AG10803 (cell line): ENCODE data around the gene TMEM178A.
A peak's percentile ranks its signal among the peaks of the same experiment; 100 is the strongest.

Experiments
- DNase-seq: peaks from one replicate; pipeline ENCODE4 v3.0.0; 2010; ENCODE audit warnings: low read depth
- H3K4me3 ChIP-seq: 2 replicates; pipeline ENCODE4 v1.5.1; 2011; ENCODE audit warnings: mild to moderate bottlenecking, low read length, control low read depth
- CTCF ChIP-seq: conservative IDR thresholded peaks from 2 replicates; pipeline ENCODE4 v1.5.1; 2011; ENCODE audit warnings: mild to moderate bottlenecking, low read length, control low read depth, inconsistent platforms

Gene TMEM178A

GRCh38 chr2:39666491-39667101 lies 879 bp downstream of the TMEM178A start:
- DNase-seq = no peak
- H3K4me3 ChIP-seq = peak overlapping the region; percentile 31
- no peak for TF ChIP-seq CTCF

- no peak for TF ChIP-seq CTCF
- no peak overlapping the region for H3K4me3 ChIP-seq
- DNase-seq = no peak
These were observed 1.6 kb downstream of the TMEM178A start for GRCh38 chr2:39667104-39667885.

GRCh38 chr2:39667886-39668276 lies 2.2 kb downstream of the TMEM178A start:
- no peak for TF ChIP-seq CTCF
- H3K4me3 ChIP-seq = no peak overlapping the region
- DNase-seq = no peak

GRCh38 chr2:39668576-39669080 lies 2.9 kb downstream of the TMEM178A start:
- DNase-seq = no peak
- H3K4me3 ChIP-seq = no peak overlapping the region
- TF ChIP-seq CTCF = no peak

- no peak overlapping the region for H3K4me3 ChIP-seq
- no peak for DNase-seq
- no peak for TF ChIP-seq CTCF
These were observed 5.9 kb downstream of the TMEM178A start for GRCh38 chr2:39671604-39672003.

- no peak for DNase-seq
- no peak overlapping the region for H3K4me3 ChIP-seq
- no peak for TF ChIP-seq CTCF
These were observed 7.3 kb downstream of the TMEM178A start for GRCh38 chr2:39673018-39673417.

GRCh38 chr2:39676342-39676741 lies 10.6 kb downstream of the TMEM178A start:
- no peak overlapping the region for H3K4me3 ChIP-seq
- no peak for DNase-seq
- no peak for TF ChIP-seq CTCF
